Chondrocyte (in vitro differentiated cells): ENCODE data around the gene KCNT2. TPM values are rescaled to one million over a fixed set of nuclear protein-coding genes. Genes with fewer than 3 reads are reported as not detected.

Experiments used
- DNase-seq: peaks from one replicate; pipeline ENCODE4 v3.0.0; 2021; ENCODE audit warnings: mixed read lengths, low spot score
- H3K27ac Mint-ChIP-seq: one replicate; pipeline ENCODE4 v1.8.0; 2021; ENCODE audit warnings: mild to moderate bottlenecking, moderate library complexity, mixed read lengths; ENCODE audit not compliant: unreplicated experiment
- H3K27me3 Mint-ChIP-seq: 2 replicates; pipeline ENCODE4 v1.8.0; 2021; ENCODE audit warnings: low read depth, mixed read lengths
- H3K36me3 Mint-ChIP-seq: 2 replicates; pipeline ENCODE4 v1.8.0; 2021; ENCODE audit warnings: low read depth, mixed read lengths
- H3K4me1 Mint-ChIP-seq: 2 replicates; pipeline ENCODE4 v1.8.0; 2021; ENCODE audit warnings: low read depth, mild to moderate bottlenecking, mixed read lengths
- H3K4me3 Mint-ChIP-seq: one replicate; pipeline ENCODE4 v1.8.0; 2021; ENCODE audit warnings: mild to moderate bottlenecking, moderate library complexity, mixed read lengths; ENCODE audit not compliant: unreplicated experiment
- H3K9me3 Mint-ChIP-seq: 2 replicates; pipeline ENCODE4 v1.8.0; 2021; ENCODE audit warnings: low read depth, mixed read lengths
- total RNA-seq: library from RNA; stranded (reverse); gene quantifications from 3 replicates; pipeline ENCODE4 v1.2.1, GENCODE V29; 2021
- TF ChIP-seq, protein P1 (sequence below): fragments of 200-600 bp; sonication (generic); IDR thresholded peaks from 2 replicates; pipeline ENCODE4 v1.5.0; 2021; ENCODE audit warnings: antibody characterized with exemption, mild to moderate bottlenecking, moderate library complexity

Gene KCNT2
- total RNA-seq, 1 donor from 2014 or later, result 13.4 TPM

DNA sequence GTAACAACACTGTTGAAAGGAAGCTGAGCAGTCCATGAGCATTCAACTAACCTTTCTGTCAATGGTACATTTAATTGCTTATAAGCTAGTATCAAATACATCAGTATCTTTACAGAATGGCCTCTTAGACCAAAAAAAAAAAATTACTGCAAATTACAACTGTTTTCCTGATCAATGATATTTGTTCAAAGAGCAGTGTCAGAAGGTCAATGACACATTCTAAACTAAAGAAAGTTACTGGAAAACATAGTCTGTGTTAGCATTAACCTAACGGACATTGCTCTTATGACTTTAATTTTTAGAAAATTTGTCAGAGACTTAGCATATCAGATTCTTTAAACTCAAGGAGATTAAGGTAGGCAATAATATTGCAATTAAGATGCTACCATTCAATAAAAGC is 162.5 kb downstream of the KCNT2 start:
- Mint-ChIP-seq H3K27ac (no peak overlapping the region), H3K27me3 (no peaks in the 10 kb centered on the region), H3K9me3 (no peaks in the 10 kb centered on the region), H3K4me1 (peaks cover 18% of the 10 kb centered on the region), H3K4me3 (no peak overlapping the region), H3K36me3 (peaks cover 5% of the 10 kb centered on the region)
- TF ChIP-seq, protein P1, sequence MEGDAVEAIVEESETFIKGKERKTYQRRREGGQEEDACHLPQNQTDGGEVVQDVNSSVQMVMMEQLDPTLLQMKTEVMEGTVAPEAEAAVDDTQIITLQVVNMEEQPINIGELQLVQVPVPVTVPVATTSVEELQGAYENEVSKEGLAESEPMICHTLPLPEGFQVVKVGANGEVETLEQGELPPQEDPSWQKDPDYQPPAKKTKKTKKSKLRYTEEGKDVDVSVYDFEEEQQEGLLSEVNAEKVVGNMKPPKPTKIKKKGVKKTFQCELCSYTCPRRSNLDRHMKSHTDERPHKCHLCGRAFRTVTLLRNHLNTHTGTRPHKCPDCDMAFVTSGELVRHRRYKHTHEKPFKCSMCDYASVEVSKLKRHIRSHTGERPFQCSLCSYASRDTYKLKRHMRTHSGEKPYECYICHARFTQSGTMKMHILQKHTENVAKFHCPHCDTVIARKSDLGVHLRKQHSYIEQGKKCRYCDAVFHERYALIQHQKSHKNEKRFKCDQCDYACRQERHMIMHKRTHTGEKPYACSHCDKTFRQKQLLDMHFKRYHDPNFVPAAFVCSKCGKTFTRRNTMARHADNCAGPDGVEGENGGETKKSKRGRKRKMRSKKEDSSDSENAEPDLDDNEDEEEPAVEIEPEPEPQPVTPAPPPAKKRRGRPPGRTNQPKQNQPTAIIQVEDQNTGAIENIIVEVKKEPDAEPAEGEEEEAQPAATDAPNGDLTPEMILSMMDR, result no peak
- no peak for DNase-seq

GRCh38 chr1:196444634-196445033 is 163.6 kb downstream of the KCNT2 start:
- no peaks in the 10 kb centered on the region for H3K9me3 Mint-ChIP-seq
- peaks cover 7% of the 10 kb centered on the region for H3K4me1 Mint-ChIP-seq
- peaks cover 5% of the 10 kb centered on the region for H3K36me3 Mint-ChIP-seq
- no peak overlapping the region for H3K4me3 Mint-ChIP-seq
- TF ChIP-seq, protein P1, result no peak
- DNase-seq, result no peak
- no peak overlapping the region for H3K27ac Mint-ChIP-seq
- no peaks in the 10 kb centered on the region for H3K27me3 Mint-ChIP-seq

- no peaks in the 10 kb centered on the region for H3K9me3 Mint-ChIP-seq
- no peaks in the 10 kb centered on the region for H3K4me1 Mint-ChIP-seq
- no peak overlapping the region for H3K4me3 Mint-ChIP-seq
- H3K27me3 Mint-ChIP-seq, result no peaks in the 10 kb centered on the region
- no peak overlapping the region for H3K27ac Mint-ChIP-seq
- TF ChIP-seq, protein P1, result no peak
- no peak for DNase-seq
- H3K36me3 Mint-ChIP-seq, result peaks cover 3% of the 10 kb centered on the region
These were observed 165.9 kb downstream of the KCNT2 start for GRCh38 chr1:196442366-196442765.

DNA sequence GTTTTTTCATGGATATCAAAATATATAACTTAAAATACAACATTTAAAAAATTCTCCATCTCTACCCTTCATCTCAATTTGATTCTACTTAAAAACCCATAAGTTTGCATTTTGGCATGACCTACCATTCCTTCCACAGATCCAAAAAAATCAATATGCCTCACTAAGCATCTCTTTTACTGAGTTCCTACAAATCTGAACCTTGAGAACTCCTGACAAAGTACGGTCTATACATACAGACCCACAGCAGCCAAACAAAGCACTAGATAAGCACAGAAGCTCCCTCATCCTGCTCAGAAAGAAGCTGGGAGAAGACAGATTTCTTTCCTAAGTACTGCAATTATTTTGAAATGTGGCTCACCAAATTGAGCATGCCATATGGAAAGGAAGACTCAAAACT is 167.5 kb downstream of the KCNT2 start:
- no peaks in the 10 kb centered on the region for H3K9me3 Mint-ChIP-seq
- H3K4me3 Mint-ChIP-seq, result no peak overlapping the region
- DNase-seq, result no peak
- no peaks in the 10 kb centered on the region for H3K4me1 Mint-ChIP-seq
- no peak overlapping the region for H3K27ac Mint-ChIP-seq
- H3K27me3 Mint-ChIP-seq, result no peaks in the 10 kb centered on the region
- TF ChIP-seq, protein P1, result no peak
- H3K36me3 Mint-ChIP-seq, result peaks cover 1% of the 10 kb centered on the region

- H3K9me3 Mint-ChIP-seq, result no peaks in the 10 kb centered on the region
- H3K36me3 Mint-ChIP-seq, result peaks cover 1% of the 10 kb centered on the region
- TF ChIP-seq, protein P1, result no peak
- H3K4me1 Mint-ChIP-seq, result no peaks in the 10 kb centered on the region
- H3K27me3 Mint-ChIP-seq, result no peaks in the 10 kb centered on the region
- no peak overlapping the region for H3K4me3 Mint-ChIP-seq
- DNase-seq, result no peak
- no peak overlapping the region for H3K27ac Mint-ChIP-seq
These were observed 169.9 kb downstream of the KCNT2 start for GRCh38 chr1:196438329-196438728.
